Sciatic nerve (tissue), 2 donors: ENCODE measurements around the gene NBEAL2. TPM values are rescaled to one million over a fixed set of nuclear protein-coding genes. Genes with fewer than 3 reads are reported as not detected.

Source experiments
- ATAC-seq: fragments of 200-7000 bp; cut with Tn5 transposase; one replicate; pipeline ENCODE4 v1.9.1; 2020; ENCODE audit warnings: mild to moderate bottlenecking, moderate library complexity
- DNase-seq: peaks from one replicate; pipeline ENCODE4 v3.0.0-alpha.2; 2020; ENCODE audit warnings: low spot score
- intact Hi-C: fragments of 100-400 bp; cut with DNase I; formaldehyde crosslinking; loops from one replicate; pipeline ENCODE4 v1.14.2; 2022
- total RNA-seq: library from RNA; stranded (reverse); fragmentation: NEBNext Ultra II Directional; extraction: Animal tissue kit (Norgen Biotek cat#: 25700); gene quantifications from one replicate; pipeline ENCODE4 v1.2.1, GENCODE V29; 2021
- donor health status: DM: no; HTN: no; CAD: no.
- donor health status: DM: no; HTN: no; CAD: no.

NBEAL2 gene, protein sequence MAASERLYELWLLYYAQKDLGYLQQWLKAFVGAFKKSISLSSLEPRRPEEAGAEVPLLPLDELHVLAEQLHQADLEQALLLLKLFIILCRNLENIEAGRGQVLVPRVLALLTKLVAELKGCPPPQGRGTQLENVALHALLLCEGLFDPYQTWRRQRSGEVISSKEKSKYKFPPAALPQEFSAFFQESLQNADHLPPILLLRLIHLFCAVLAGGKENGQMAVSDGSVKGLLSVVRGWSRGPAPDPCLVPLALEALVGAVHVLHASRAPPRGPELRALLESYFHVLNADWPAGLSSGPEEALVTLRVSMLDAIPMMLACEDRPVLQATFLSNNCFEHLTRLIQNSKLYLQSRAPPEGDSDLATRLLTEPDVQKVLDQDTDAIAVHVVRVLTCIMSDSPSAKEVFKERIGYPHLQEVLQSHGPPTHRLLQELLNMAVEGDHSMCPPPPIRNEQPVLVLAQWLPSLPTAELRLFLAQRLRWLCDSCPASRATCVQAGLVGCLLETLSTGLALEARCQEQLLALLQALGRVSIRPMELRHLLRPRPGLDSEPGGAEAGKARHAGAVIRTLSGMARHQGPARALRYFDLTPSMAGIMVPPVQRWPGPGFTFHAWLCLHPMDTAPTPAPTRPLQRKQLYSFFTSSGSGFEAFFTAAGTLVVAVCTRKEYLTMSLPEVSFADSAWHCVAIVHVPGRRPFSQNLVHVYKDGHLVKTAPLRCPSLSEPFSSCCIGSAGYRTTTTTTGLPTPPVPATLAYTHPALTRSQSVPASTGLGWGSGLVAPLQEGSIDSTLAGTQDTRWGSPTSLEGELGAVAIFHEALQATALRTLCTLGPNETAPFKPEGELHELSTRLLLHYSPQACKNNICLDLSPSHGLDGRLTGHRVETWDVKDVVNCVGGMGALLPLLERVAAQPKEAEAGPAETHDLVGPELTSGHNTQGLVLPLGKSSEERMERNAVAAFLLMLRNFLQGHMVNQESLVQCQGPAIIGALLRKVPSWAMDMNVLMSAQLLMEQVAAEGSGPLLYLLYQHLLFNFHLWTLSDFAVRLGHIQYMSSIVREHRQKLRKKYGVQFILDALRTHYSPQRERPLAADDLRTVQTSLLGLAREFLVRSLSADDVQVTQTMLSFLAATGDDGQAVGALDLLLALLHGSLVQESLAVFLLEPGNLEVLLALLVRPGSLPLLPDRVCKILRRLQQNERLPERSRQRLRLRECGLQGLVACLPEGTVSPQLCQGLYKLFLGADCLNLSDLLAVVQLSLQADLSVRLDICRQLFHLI (N-terminal part only)
- 44.0 TPM for total RNA-seq

DNA sequence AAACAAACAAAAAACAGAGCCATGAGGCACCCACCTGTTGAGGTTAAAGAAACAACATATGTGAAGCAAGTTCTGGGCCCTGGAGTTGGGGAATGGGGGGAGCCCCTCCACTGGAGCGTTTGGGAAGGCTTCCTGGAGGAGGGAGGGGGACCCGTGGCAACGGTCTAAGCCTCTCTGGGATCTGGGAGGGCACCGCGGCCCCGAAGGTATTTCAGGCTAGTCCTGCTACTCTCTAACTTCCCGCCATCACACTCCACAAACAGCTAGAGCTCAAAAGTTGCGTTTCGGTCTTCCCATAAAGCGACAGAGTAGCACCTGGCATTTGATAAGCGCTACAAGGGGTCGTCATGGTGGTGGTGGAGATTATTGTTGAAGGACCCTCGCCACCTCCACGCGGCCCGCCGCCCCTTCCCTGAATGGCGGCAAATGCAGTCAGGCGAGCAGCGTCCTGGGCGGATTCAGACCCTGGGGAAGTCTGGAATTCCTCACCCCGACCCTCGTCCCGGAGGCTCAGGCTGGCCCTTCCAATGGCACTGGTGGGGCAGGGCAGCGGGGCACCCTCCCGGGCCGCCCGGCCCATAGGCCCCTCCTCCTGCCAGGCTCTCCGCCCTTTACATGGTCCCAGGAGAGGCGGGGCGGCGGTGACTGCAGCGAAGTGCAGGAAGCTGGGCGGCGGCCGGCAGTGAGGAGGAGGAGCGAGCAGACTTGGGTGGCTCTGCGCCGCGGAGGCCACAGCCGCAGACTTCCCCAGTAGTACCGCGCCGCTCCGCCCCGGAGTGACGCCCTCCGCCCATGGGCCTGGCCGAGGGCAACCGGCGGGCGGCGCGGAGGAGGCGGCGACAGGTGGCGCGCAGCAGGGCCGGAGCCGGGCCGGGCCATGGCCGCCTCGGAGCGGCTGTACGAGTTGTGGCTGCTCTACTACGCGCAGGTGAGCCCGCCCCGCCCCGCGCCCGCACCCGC lies at the start of gene NBEAL2:
Gene NBEAL2 (plus strand): TSS at position 682 of the 960 bp plus-strand sequence. CDS start 196 bp downstream, at position 878.
- peak; percentile 82 for ATAC-seq
- intact Hi-C loops = no loop called here

DNA sequence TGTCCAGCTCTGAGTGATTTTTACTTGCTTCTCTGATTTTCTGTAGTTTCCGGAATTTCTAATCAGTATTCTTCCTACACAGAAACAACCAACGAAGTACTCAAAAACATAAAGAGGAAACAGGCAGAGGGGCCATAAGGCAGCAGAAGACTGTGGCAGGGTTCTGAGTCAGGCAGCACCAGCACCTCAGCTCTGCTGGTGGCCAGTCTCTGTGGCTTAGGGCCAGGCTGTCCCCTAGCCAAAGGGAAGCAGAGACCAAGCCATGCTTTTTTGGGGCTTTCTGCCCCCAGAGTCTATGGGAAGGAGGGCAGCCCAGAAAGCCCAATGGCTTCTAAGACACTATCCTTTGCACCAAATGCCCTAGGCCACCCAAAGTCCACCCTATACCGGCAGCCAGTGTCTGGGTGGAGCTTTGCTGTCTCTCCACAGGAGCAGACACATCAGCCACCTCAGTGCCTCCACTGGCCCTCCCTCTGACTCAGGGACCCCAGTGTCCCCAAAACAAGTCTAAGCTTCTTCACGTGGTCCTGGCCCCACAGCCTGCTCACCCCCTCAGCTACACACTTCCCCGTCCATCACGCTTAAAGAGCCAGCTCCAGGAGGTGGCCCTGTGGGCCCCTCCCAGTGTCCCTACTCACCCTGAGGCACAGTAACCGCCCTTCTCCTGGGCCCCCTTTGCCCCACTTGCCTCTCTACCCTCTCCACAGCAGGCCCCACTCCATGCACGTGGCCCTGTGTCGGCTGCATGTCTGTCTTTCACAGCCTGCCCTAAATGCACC lies 49.1 kb upstream of the NBEAL2 start:
- intact Hi-C loops = no loop called here
- ATAC-seq (no peak), DNase-seq (peak; percentile 52)

More for the DNA sequence above, at the start of gene NBEAL2:
- DNase-seq = peak; percentile 95

DNA sequence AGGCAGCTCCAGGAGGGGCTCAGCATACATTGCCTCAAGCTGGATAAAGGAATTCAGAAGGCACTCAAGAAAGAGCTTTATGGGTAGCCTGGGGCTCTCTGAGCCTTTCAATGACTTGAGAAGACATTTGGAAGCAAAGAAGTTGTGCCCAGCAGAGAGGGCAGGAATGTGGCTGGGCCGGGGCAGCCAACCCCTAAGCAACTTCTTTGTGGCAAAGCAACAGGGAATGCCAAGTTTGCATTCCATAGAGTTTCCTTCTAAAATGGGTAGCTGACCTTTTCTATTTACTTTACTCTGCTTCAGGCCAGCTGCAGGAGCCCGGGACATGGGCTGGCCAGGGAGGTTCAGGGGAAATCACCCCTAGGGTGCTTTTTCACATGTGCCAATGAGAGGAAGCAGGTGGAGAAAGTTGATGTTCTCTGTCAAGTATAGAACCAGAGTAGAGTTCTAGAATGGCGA lies 48.5 kb upstream of the NBEAL2 start:
- ATAC-seq (no peak), DNase-seq (peak; percentile 14)
- intact Hi-C loops = no loop called here

DNA sequence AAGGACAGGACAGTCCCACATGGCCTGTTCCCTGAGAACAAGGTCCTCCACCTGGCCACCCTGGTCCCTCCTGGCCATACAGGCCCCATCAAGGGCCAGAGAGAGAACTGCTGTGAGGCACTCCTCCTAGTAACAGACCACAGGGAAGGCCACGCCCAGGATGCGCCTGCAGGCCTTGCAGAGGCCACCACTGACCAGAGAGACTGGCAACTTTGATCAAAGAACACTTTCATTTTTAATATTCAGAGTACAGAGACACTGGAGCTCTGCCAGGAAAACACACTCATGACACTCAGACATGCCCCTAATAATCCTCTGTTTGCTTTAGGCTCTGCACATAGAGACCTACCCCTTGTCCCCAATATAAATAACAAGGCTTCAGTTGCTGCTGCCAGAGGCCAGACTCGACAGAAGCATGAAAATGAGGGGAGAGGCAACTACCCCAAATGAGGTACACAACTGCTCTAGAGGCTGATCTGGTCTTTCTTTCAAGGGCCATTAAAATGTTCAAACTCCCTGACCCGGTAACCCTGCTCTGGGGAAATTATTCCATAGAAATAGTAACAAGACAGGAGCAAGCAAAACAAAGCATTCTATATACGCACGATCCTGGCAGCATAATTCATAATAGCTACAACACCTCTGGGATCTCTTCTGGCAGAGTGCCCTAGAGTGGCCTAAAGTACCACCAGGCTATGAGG lies 47.7 kb upstream of the NBEAL2 start:
- ATAC-seq (peak; percentile 52), DNase-seq (peak; percentile 73)
- intact Hi-C loops = no loop called here

DNA sequence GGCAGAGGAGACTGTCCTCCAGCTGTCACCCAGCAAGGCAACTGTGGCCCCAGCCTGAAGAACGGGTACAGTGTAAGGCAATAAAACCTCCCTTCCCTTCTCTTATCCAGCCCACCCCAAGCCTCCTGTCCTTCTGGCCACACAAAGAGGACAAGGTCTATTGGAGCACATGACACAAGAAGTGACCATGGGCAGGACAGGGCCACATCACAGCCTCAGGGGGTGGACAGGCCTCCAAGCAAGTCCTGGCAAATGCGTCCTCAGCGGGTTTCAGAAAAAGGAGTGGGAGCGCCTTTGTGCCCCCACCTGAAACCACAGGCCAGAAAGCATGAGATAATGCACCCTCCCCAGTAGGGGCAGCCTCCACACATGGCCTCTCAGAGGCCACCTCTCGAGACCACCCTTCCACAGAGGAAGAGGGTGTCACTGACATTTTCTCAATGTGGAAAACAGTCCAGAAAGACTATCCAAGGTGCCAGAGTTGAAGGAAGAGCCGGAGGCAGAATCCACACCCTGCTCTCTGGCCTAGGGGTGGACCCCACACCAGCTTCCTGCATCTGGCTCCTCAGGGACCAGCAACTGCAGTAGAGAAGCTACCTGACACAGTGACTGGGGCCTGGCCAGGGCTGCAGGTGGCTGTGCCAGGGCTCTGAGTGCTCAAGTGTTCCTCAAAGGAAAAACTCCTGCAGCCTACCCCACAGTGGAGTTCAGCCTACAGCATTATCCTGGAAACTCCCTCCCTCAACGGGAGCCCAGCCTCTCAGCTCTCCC lies 46.8 kb upstream of the NBEAL2 start:
- intact Hi-C loops = no loop called here
- ATAC-seq (peak; percentile 1), DNase-seq (peak; percentile 55)

DNA sequence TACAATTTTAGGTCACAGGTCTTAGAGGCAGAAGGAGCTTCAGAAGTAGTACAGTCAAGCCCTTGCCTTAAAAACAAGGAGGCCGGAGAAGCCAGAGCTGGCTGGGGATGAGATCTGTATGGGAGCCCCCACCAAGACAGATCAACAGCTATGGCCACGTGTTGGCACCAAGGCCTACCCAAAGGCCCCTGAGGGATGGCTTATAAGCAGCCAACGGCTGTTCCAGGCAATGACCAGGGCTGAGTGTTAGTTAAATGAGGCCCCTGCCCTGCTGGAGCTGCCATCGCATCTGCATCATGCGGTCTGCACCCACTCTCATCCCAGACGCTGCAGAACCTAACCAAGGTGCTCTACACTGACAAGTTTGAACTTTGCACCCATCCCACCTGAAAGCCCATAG lies 46.2 kb upstream of the NBEAL2 start:
- peak; percentile 47 for DNase-seq
- intact Hi-C loops = no loop called here
- ATAC-seq = no peak

DNA sequence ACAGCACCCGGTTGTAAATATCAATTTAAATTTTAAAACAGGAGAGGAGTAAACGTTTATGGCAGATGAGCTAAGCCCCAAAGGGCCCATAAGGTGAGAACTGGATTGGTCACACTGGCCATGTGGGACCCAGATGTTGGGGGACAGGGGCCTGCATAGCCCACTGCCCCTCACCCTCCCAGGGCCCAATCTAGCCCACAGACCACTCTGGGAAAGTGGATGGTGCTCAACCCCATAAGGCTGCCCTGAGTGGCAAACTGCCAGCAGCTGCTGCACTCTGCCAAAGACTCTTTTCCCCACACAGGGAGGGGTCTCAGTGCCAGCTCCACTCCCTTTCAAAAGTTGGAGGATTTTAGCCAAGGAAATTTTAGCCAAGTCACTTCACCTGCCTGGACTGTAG lies 45.4 kb upstream of the NBEAL2 start:
- DNase-seq (peak; percentile 60), ATAC-seq (no peak)
- intact Hi-C loops = no loop called here

DNA sequence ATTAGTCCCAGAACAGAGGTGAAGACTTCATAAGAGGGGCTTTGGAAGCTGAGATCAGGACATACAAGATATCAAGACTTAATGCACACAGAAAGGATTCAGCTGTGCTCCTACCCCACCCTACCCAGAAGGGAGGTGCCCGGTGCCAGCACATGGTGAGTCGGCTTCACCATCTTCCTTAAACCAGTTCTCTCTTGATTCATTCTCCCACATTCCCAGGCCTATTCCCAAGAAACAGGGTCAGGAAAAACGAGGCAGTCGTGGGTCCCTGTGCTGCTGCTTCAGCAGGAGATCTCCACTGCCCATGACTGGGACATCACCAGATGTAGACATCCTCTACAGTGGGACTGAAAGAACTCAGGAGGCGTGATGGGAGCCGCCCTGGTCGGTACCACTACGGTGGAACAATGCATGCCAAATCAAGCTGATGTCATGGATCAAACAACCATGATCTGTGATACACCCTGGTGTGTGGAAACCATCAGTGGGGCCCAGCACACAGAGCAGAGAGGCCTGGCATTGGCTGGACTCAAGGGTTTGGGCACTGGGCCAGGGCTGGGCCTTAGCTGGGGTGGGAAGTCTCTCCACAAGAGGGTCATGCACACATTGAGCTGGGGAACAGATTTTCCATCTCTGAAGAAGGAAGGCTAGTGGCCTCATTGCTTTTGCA lies 44.8 kb upstream of the NBEAL2 start:
- no peak for ATAC-seq
- DNase-seq = peak; percentile 64
- intact Hi-C loops = no loop called here

DNA sequence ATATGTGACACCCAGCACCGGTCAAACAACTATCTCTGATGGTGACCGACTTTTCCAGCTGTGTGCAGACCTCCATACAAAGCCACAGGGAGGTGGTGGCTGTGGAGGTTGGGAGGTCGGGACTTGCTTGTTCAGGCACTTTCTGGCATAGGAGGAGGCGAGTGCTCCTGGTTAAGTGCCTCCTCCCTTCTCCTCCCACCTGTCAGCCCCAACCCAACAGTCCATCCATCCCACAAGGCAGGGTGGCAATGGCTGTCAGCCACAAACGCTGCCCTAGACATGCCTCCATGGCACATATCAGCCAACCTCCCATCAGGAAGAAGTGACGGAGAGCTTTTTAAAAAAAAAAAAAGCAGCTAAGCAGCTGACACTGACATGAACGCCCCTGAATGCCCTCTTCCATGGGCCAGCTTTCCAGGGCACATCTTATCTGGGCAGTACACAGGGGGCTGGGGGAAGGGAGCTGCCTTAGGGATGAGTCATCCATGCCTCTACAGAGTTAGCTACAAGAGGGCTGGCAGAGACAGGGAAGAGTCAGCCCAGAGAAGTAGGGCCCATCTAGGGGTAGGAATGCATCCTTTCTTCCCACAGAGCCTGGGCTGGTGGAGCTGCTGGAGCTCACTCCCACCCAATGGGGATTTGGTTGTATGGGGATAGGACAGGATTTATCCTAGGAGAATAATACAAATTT lies 44.2 kb upstream of the NBEAL2 start:
- DNase-seq (peak; percentile 43), ATAC-seq (peak; percentile 84)
- intact Hi-C loops = no loop called here

DNA sequence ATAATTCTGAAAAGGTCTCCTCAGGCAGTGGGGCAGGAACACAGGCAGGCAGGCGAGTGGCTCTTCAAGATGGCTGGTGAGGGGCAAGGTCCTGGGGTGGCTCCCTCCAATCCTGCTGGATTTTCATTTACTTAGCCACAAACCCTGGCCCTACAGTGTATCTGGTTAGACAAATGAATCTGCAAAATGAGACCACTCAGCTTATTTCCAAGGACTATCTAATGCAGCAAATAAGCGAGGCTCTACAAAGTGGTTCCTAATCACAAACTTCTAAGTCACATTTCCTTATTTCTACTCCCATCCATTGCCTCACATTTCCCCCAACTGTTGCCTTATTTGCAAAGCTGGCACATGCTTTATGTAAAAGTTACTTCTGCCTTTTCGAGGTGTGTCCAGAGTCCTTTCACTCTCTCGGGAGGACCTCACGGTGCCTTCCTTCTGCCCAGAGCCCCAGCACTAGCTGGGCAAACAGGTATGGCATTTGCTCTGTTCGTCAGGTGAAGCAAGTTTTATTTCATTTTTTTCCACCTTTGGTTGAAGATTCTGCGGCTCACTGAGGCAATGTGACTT lies 43.4 kb upstream of the NBEAL2 start:
- ATAC-seq = no peak
- intact Hi-C loops = no loop called here
- DNase-seq = peak; percentile 42

DNA sequence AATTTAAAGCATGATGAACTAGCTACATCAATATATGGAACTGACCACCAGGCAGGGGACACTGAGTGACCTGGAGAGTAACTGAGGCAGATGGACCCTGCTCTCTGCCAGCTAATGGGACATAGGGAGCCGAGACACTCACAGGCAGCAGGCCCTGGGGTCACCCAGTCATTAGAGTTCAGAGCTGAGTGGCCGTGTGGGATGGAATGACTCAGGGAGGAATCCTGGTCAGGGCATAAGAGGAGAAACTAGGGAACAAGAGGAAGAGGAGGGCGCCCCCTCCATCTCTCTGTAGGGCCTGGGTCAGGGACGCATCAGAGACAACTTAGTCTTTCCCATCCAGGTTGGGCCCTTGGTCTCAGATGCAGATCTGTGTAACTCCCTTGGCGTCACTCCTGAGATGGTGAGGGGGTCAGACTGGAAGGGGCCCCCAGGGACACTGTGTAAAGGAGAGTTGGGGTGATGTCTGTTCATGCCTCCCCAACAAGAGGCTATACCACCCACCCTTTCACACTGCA lies 42.7 kb upstream of the NBEAL2 start:
- ATAC-seq = no peak
- intact Hi-C loops = no loop called here
- peak; percentile 45 for DNase-seq

DNA sequence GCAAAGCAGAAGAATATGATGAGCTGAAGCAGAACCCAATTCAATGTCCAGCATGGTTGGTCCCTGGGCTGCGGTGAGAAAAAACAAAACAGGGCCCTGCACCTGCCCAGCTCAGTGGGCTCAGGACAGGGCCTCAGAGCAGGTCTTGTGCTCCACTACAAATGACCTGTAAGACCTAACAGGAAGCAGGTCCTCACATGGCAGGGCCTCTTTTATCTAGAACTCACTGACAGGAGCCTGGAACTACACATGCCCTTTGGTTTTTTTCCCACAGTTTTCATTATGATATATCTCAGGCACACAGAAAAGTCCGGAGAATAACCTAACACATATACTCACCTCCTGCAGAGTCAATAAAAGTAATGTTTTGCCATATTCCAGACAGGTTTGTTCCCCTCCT lies 41.3 kb upstream of the NBEAL2 start:
- no peak for ATAC-seq
- DNase-seq = no peak

DNA sequence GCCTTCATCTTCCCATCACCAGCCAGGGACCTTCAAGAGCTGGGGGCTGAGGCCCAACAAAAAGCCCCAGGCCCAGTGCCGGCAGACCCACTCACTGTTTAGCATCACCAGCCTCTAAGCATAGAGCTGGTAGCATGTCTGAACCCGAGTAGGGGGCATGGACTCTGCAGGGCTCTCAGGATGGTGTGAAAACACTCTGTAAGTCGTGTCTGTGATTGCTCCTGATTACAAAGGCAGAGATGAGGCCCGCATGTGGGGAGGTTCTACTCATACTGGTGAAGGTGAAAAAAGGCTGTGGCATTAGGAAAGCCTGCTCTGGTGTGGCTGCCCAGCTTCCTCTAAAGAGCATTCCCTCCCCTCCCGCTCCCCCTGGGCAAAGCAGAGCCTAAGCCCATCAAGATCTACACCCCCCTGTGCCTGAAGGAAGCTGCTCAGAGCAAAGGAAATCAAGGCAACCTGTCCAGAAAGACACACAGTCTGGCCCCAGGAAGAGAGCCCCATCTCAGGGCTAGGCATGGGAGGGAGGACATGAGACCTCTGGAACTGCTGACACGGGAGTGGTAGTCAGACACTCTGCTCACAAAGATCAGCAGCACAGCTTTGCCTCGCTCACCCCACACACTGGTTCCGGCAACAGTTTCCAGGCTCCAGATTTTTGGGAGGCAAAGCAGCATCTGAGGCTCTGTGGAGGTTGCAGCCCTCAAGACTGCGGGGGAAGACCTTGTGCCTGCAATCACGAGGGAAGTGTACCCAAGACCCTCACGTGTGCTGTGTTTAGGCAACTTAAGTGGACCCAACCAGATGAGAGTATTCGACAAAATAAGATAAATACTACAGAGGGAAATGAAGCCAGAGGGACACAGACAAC lies 39.7 kb upstream of the NBEAL2 start:
- DNase-seq (no peak), ATAC-seq (no peak)
- intact Hi-C loops = no loop called here

More for the DNA sequence above, 41.3 kb upstream of the NBEAL2 start:
- intact Hi-C loops = no loop called here
